GM19397 (cell line): ENCODE data around the gene ITGB4.

Experiments used
- ATAC-seq: cut with Tn5 transposase; IDR thresholded peaks from one replicate; pipeline ENCODE4 v1.9.1; 2021; ENCODE audit warnings: mild to moderate bottlenecking, moderate library complexity; ENCODE audit not compliant: unreplicated experiment

ITGB4 gene

GRCh38 chr17:75720656-75721462 lies at the start of gene ITGB4:
Gene ITGB4, plus strand, starts transcription at chr17:75721459. Its CDS starts 3,245 bp downstream, at chr17:75724704.
- ATAC-seq = no peak

- no peak for ATAC-seq
Measured at GRCh38 chr17:75672011-75672410, 49.2 kb upstream of the ITGB4 start.

- ATAC-seq = no peak
Measured at GRCh38 chr17:75673487-75673886, 47.8 kb upstream of the ITGB4 start.

- no peak for ATAC-seq
Measured at GRCh38 chr17:75676461-75676860, 44.8 kb upstream of the ITGB4 start.

GRCh38 chr17:75679706-75680211 lies 41.5 kb upstream of the ITGB4 start:
- no peak for ATAC-seq

GRCh38 chr17:75680431-75680830 lies 40.8 kb upstream of the ITGB4 start:
- no peak for ATAC-seq

GRCh38 chr17:75681289-75681688 lies 40.0 kb upstream of the ITGB4 start:
- no peak for ATAC-seq

GRCh38 chr17:75683583-75683982 lies 37.7 kb upstream of the ITGB4 start:
- no peak for ATAC-seq

- no peak for ATAC-seq
Measured at GRCh38 chr17:75684249-75684648, 37.0 kb upstream of the ITGB4 start.

- ATAC-seq = no peak
Measured at GRCh38 chr17:75684924-75685323, 36.3 kb upstream of the ITGB4 start.

- ATAC-seq = no peak
Measured at GRCh38 chr17:75685499-75685898, 35.8 kb upstream of the ITGB4 start.

- ATAC-seq = no peak
Measured at GRCh38 chr17:75688209-75688825, 32.9 kb upstream of the ITGB4 start.

- no peak for ATAC-seq
Measured at GRCh38 chr17:75689441-75689873, 31.8 kb upstream of the ITGB4 start.

- no peak for ATAC-seq
Measured at GRCh38 chr17:75691371-75691791, 29.9 kb upstream of the ITGB4 start.

GRCh38 chr17:75691801-75692626 lies 29.2 kb upstream of the ITGB4 start:
- no peak for ATAC-seq

- ATAC-seq = no peak
Measured at GRCh38 chr17:75692976-75693375, 28.3 kb upstream of the ITGB4 start.

- no peak for ATAC-seq
Measured at GRCh38 chr17:75693500-75694481, 27.5 kb upstream of the ITGB4 start.

GRCh38 chr17:75694536-75694935 lies 26.7 kb upstream of the ITGB4 start:
- ATAC-seq = no peak

GRCh38 chr17:75695141-75695829 lies 26.0 kb upstream of the ITGB4 start:
- no peak for ATAC-seq
